Endothelial cell of umbilical vein (primary cell): ENCODE results near the gene TBC1D26. TPM values are rescaled to one million over a fixed set of nuclear protein-coding genes. Genes with fewer than 3 reads are reported as not detected.

Experiments
- BruUV-seq: library from RNA; stranded (reverse); fragments of 400-500 nt; replicated peaks from 2 replicates; lab custom pipeline; 2021; lab: Mats Ljungman, UMichigan
- CTCF ChIA-PET: fragments of 300-600, 350-600 bp; sonication (Branson Sonifier 250); formaldehyde crosslinking; loops from one replicate; lab custom pipeline; 2021; ENCODE audit warnings: antibody characterized with exemption, inconsistent platforms; lab: Charles Lee
- POLR2A ChIA-PET: fragments of 300-600, 350-600 bp; sonication (Branson Sonifier 250); formaldehyde crosslinking; loops from one replicate; lab custom pipeline; 2021; ENCODE audit warnings: antibody characterized with exemption, inconsistent platforms; lab: Charles Lee
- DNase-seq: peaks from one replicate; pipeline ENCODE4 v3.0.0-alpha.2; 2011; ENCODE audit warnings: low read depth, low spot score
- FAIRE-seq: peaks from 2 replicates; lab custom pipeline; 2011; peaks lifted over from hg19 to GRCh38; lab: Jason Lieb, UNC
- H2AFZ ChIP-seq: 2 replicates; pipeline ENCODE4 v1.6.0; 2012; ENCODE audit warnings: low read depth, low read length, control low read depth, inconsistent platforms
- H3K27ac ChIP-seq: 2 replicates; pipeline ENCODE4 v1.5.1; 2011; ENCODE audit warnings: low read depth, mild to moderate bottlenecking, control low read depth, low read length, moderate library complexity; ENCODE audit not compliant: insufficient read depth
- H3K27me3 ChIP-seq, 2 experiments: 2 replicates each; pipeline versions ENCODE4 v1.6.0 to v1.6.1; 2011; ENCODE audit warnings: low read length in 2 of 2, mixed read lengths in 1 of 2; ENCODE audit not compliant: control insufficient read depth in 2 of 2, insufficient read depth in 2 of 2
- H3K36me3 ChIP-seq, 2 experiments: 2 replicates in 1 of 2; 3 replicates in 1 of 2; pipeline ENCODE4 v1.5.1; 2011; ENCODE audit warnings: low read length in 2 of 2, mild to moderate bottlenecking in 1 of 2, moderate library complexity in 1 of 2; ENCODE audit not compliant: control insufficient read depth in 2 of 2, insufficient read depth in 2 of 2; ENCODE audit errors: extremely low read depth in 1 of 2
- H3K4me1 ChIP-seq: 3 replicates; pipeline ENCODE4 v1.5.1; 2011; ENCODE audit warnings: mild to moderate bottlenecking, low read length; ENCODE audit not compliant: control insufficient read depth, insufficient read depth; ENCODE audit errors: extremely low read depth
- H3K4me2 ChIP-seq: 2 replicates; pipeline ENCODE4 v1.6.1; 2011; ENCODE audit warnings: low read length, control low read depth, mixed read lengths; ENCODE audit not compliant: insufficient read depth
- H3K4me3 ChIP-seq, 3 experiments: fragments of 200-600 bp in 1 of 3; sonication (generic), shearing (Covaris generic) in 1 of 3; replicated peaks in 1 of 3; 2 replicates each; pipeline ENCODE4 v1.5.1; 2011 to 2016; ENCODE audit warnings: control low read depth in 3 of 3, low read length in 3 of 3, mild to moderate bottlenecking in 2 of 3, inconsistent platforms in 1 of 3, low read depth in 1 of 3, moderate library complexity in 1 of 3; ENCODE audit not compliant: insufficient read depth in 1 of 3
- H3K79me2 ChIP-seq: 2 replicates; pipeline ENCODE4 v1.6.0; 2012; ENCODE audit warnings: low read length, inconsistent platforms; ENCODE audit not compliant: control insufficient read depth, insufficient read depth
- H3K9ac ChIP-seq: replicated peaks from 2 replicates; pipeline ENCODE3; 2011; ENCODE audit warnings: low read length, control low read depth; ENCODE audit not compliant: insufficient read depth; ENCODE audit errors: extremely low read depth
- H3K9me1 ChIP-seq: replicated peaks from 3 replicates; pipeline ENCODE4 v1.6.0; 2011; ENCODE audit warnings: mild to moderate bottlenecking, low read length; ENCODE audit not compliant: control insufficient read depth, insufficient read depth; ENCODE audit errors: extremely low read depth
- H3K9me3 ChIP-seq: replicated peaks from 2 replicates; pipeline ENCODE4 v1.5.1; 2012; ENCODE audit warnings: low read length, inconsistent platforms; ENCODE audit not compliant: control insufficient read depth, insufficient read depth
- H4K20me1 ChIP-seq: replicated peaks from 2 replicates; pipeline ENCODE3; 2011; ENCODE audit warnings: mild to moderate bottlenecking, low read length; ENCODE audit not compliant: control insufficient read depth, insufficient read depth; ENCODE audit errors: extremely low read depth
- CTCF ChIP-seq, 2 donors: IDR thresholded peaks; 1 replicate in 1 of 2; 2 replicates in 1 of 2; pipeline ENCODE4 v1.5.1; 2011; ENCODE audit warnings: low read length in 2 of 2, mild to moderate bottlenecking in 2 of 2, moderate library complexity in 2 of 2, control low read depth in 1 of 2, inconsistent platforms in 1 of 2, low read depth in 1 of 2; ENCODE audit not compliant: insufficient read depth in 1 of 2; ENCODE audit errors: extremely low read depth in 1 of 2
- EZH2 ChIP-seq: IDR thresholded peaks from 2 replicates; pipeline ENCODE4 v1.6.1; 2012; ENCODE audit warnings: borderline replicate concordance, low read depth, mild to moderate bottlenecking, moderate library complexity, low read length, inconsistent platforms; ENCODE audit not compliant: severe bottlenecking
- FOS ChIP-seq: IDR thresholded peaks from 2 replicates; pipeline ENCODE4 v1.6.1; 2011; ENCODE audit warnings: mild to moderate bottlenecking, low read length, moderate library complexity, borderline replicate concordance; ENCODE audit not compliant: insufficient read depth
- GATA2 ChIP-seq: IDR thresholded peaks from 2 replicates; pipeline ENCODE4 v1.7.0; 2011; ENCODE audit warnings: low read depth, mild to moderate bottlenecking, moderate library complexity, mixed read lengths, low read length; ENCODE audit not compliant: insufficient read length, insufficient read depth
- JUN ChIP-seq: IDR thresholded peaks from 2 replicates; pipeline ENCODE4 v1.6.1; 2011; ENCODE audit warnings: borderline replicate concordance, low read depth; ENCODE audit not compliant: insufficient read length, insufficient read depth
- MAX ChIP-seq: IDR thresholded peaks from 2 replicates; pipeline ENCODE4 v1.6.1; 2011; ENCODE audit not compliant: insufficient read depth, insufficient read length
- MYC ChIP-seq: IDR thresholded peaks from one replicate; pipeline ENCODE4 v1.6.1; 2011; ENCODE audit warnings: mild to moderate bottlenecking, low read depth, low read length
- POLR2A ChIP-seq: IDR thresholded peaks from 2 replicates; pipeline ENCODE4 v1.6.1; 2012; ENCODE audit warnings: low read depth, mild to moderate bottlenecking, control low read depth, low read length
- POLR2AphosphoS5 ChIP-seq: IDR thresholded peaks from 2 replicates; pipeline ENCODE4 v1.6.1; 2012; ENCODE audit warnings: low read depth, mild to moderate bottlenecking, control low read depth, low read length, moderate library complexity; ENCODE audit not compliant: insufficient read depth
- dilution Hi-C: fragments of 300-500 bp; cut with MboI; formaldehyde crosslinking; loops from one replicate; pipeline ENCODE4 v1.15.0; 2019; ENCODE audit warnings: low sequenced_read_pairs; ENCODE audit not compliant: extremely low pct_ligation_motif_present
- intact Hi-C: fragments of 100-400 bp; cut with micrococcal nuclease; formaldehyde crosslinking; loops from one replicate; pipeline ENCODE4 v1.10.0; 2022
- polyA plus RNA-seq, 4 experiments: library from polyadenylated mRNA; depleted of rRNA in 3 of 4; stranded (reverse) in 3 of 4; unstranded in 1 of 4; fragments of >200 nt; gene quantifications; 2 replicates each; pipeline versions ENCODE4 v1.2.1 to v1.2.3, GENCODE V29; 2011 to 2012; ENCODE audit warnings: missing spikeins in 1 of 4
- total RNA-seq: library from RNA; stranded (reverse); gene quantifications from 2 replicates; pipeline ENCODE4 v1.2.3, GENCODE V29; 2021

TBC1D26 gene
- total and polyA plus RNA-seq, 2 donors (not counting 3 experiments of a cell fraction or from before 2014, with no cell fraction given): not detected

- Histone ChIP-seq H3K36me3 (no peaks in the 10 kb centered on the region), H4K20me1 (no peaks in the 10 kb centered on the region), H3K9ac (no peak overlapping the region), H3K79me2 (no peaks in the 10 kb centered on the region), H3K27me3 (no peaks in the 10 kb centered on the region), H3K9me1 (no peaks in the 10 kb centered on the region), H3K4me1 (no peaks in the 10 kb centered on the region), H3K9me3 (no peaks in the 10 kb centered on the region), H3K4me3 (peak overlapping the region in 1 of 3 experiments; percentile 22), H3K4me2 (peak overlapping the region; percentile 5), H3K27ac (no peak overlapping the region), H2AFZ (peak overlapping the region; percentile 90)
- DNase-seq (peak; percentile 36), FAIRE-seq (no peak)
- dilution Hi-C loops: no loop called here
- BruUV-seq: no TSS peak
- intact Hi-C loops: no loop called here
- CTCF ChIA-PET: no interaction called here
- POLR2A ChIA-PET: no interaction called here
- no peak for TF ChIP-seq CTCF (IDR thresholded peaks at IDR 0.05; ENCODE audit: extremely low read depth in 1 of 2, insufficient read depth in 1 of 2, low read depth in 1 of 2, low read length in 2 of 2)
- TF ChIP-seq POLR2A: no peak
- TF ChIP-seq GATA2: no peak
- no peak for TF ChIP-seq MYC
- TF ChIP-seq POLR2AphosphoS5: no peak
- TF ChIP-seq JUN: no peak
- no peak for TF ChIP-seq EZH2
- no peak for TF ChIP-seq MAX
- TF ChIP-seq FOS: no peak
Measured at GRCh38 chr17:15782866-15783265, 50.8 kb downstream of the TBC1D26 start.
